NCI-H2196 (cell line): ENCODE results near the gene TXNL4A.
A peak's percentile ranks its signal among the peaks of the same experiment; 100 is the strongest.
"Not testable (repeated sequence)": the region's sequence is repeated elsewhere in the genome, so short reads cannot be mapped to it uniquely, and the experiment has no call there.

Experiments
- DNase-seq: peaks from one replicate; lab custom pipeline; 2025; ENCODE audit not compliant: unreplicated experiment; lab: John Stamatoyannopoulos, UW

TXNL4A gene

GRCh38 chr18:79999701-80000100, 11.3 kb upstream of the TXNL4A start:
- not testable (repeated sequence) for DNase-seq

GRCh38 chr18:79991494-79991893, 3.1 kb upstream of the TXNL4A start:
- DNase-seq = no peak

GRCh38 chr18:79989195-79989497, 783 bp upstream of the TXNL4A start:
- DNase-seq = no peak

- DNase-seq = peak; percentile 73
Measured at GRCh38 chr18:79988071-79988450, 302 bp downstream of the TXNL4A start.

- DNase-seq = no peak
Measured at GRCh38 chr18:79987566-79987965, 797 bp downstream of the TXNL4A start.

- no peak for DNase-seq
Measured at GRCh38 chr18:79986726-79987125, 1.6 kb downstream of the TXNL4A start.

- no peak for DNase-seq
Measured at GRCh38 chr18:79985172-79985571, 3.2 kb downstream of the TXNL4A start.

GRCh38 chr18:79983793-79984192, 4.6 kb downstream of the TXNL4A start:
- DNase-seq = no peak

GRCh38 chr18:79983253-79983652, 5.1 kb downstream of the TXNL4A start:
- no peak for DNase-seq

GRCh38 chr18:79982736-79983135, 5.6 kb downstream of the TXNL4A start:
- peak; percentile 40 for DNase-seq

GRCh38 chr18:79980585-79980984, 7.8 kb downstream of the TXNL4A start:
- no peak for DNase-seq

GRCh38 chr18:79979843-79980242, 8.5 kb downstream of the TXNL4A start:
- DNase-seq = no peak

- DNase-seq = no peak
Measured at GRCh38 chr18:79975985-79976680, 12.2 kb downstream of the TXNL4A start.

GRCh38 chr18:79975043-79975442, 13.3 kb downstream of the TXNL4A start:
- DNase-seq = no peak

GRCh38 chr18:79974025-79974654, 14.2 kb downstream of the TXNL4A start:
- no peak for DNase-seq

GRCh38 chr18:79973517-79973916, 14.8 kb downstream of the TXNL4A start:
- DNase-seq = no peak

GRCh38 chr18:79972720-79973119, 15.6 kb downstream of the TXNL4A start:
- DNase-seq = no peak

GRCh38 chr18:79971986-79972385, 16.4 kb downstream of the TXNL4A start:
- DNase-seq = no peak

- DNase-seq = no peak
Measured at GRCh38 chr18:79971211-79971952, 17.0 kb downstream of the TXNL4A start.

GRCh38 chr18:79970419-79971133, 17.8 kb downstream of the TXNL4A start:
- DNase-seq = no peak

- DNase-seq = no peak
Measured at GRCh38 chr18:79965119-79965902, 23.1 kb downstream of the TXNL4A start.
